ENCODE measurements around the gene ARMH3. TPM values are rescaled to one million over a fixed set of nuclear protein-coding genes. Genes with fewer than 3 reads are reported as not detected.

Gene ARMH3
- total RNA-seq, 4 donors from 2014 or later, result 11.9 to 18.4 (median 17.9) TPM

- TF ChIP-seq CTCF (IDR thresholded peaks at IDR 0.05; ENCODE audit: low read depth), result no peak
Observed at GRCh38 chr10:102010961-102011360, 45.0 kb downstream of the ARMH3 start.

GRCh38 chr10:102009801-102010425 is 46.1 kb downstream of the ARMH3 start:
- TF ChIP-seq CTCF (IDR thresholded peaks at IDR 0.05; ENCODE audit: low read depth), result no peak

GRCh38 chr10:102007796-102008195 is 48.2 kb downstream of the ARMH3 start:
- TF ChIP-seq CTCF (IDR thresholded peaks at IDR 0.05; ENCODE audit: low read depth), result no peak

- no peak for TF ChIP-seq CTCF (IDR thresholded peaks at IDR 0.05; ENCODE audit: low read depth)
Observed at GRCh38 chr10:102004376-102004775, 51.6 kb downstream of the ARMH3 start.

- TF ChIP-seq CTCF (IDR thresholded peaks at IDR 0.05; ENCODE audit: low read depth), result no peak
Observed at GRCh38 chr10:102003541-102003940, 52.4 kb downstream of the ARMH3 start.

GRCh38 chr10:102001435-102002068 is 54.4 kb downstream of the ARMH3 start:
- no peak for TF ChIP-seq CTCF (IDR thresholded peaks at IDR 0.05; ENCODE audit: low read depth)

GRCh38 chr10:101997803-101998202 is 58.2 kb downstream of the ARMH3 start:
- no peak for TF ChIP-seq CTCF (IDR thresholded peaks at IDR 0.05; ENCODE audit: low read depth)
